HK-2 (cell line): Measurements from ENCODE around the gene PHF21B.

Experiments used
- DNase-seq: peaks from one replicate; pipeline ENCODE4 v3.0.0-alpha.2; 2018; ENCODE audit not compliant: unreplicated experiment

The PHF21B gene

GRCh38 chr22:44893731-44894080, 116.1 kb downstream of the PHF21B start:
- DNase-seq, result no peak

DNA sequence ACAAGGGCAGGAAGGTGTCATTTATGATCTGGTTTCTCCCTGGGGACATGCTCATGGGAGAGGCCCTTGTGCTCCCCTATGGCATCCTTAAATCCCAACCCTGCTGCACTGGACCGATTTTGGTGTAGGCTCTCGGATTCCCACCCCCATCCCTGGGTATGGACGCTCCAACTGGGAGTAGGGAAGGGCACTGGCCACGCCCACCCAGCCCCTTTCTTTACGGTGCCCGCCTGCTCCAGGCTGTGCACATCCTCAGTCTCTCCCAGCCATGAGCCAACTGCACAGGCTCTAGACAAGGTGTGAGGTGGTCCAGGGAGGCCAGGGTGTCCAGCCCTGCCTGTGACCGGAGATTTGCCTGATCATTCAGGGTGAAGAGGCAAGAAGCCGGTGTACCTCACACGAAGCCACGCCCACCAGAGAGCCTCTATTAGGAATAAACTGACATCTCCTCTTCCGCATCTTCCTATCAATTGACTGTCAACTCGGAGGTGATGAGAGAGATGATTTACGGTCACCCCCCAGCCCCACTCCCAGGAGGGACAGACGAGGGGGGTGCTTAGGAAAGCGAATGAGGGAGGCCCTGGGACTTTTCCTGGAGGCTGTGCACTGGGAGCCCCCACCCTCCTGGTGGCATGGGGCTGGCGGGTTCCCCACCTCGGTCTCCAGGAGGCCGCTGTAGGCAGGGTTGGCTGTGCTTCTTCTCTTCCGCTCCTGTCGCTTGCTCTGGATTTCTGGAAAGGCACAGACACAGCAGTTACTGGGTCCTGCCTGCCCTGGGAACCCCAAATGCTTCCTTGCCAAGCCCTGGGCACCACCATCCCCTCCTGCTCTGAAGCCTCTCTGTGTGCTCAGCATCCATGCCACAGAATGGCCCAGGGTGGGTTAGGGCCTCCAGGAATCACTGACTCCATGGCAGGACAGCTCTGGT, 116.7 kb downstream of the PHF21B start:
- DNase-seq, result no peak

DNA sequence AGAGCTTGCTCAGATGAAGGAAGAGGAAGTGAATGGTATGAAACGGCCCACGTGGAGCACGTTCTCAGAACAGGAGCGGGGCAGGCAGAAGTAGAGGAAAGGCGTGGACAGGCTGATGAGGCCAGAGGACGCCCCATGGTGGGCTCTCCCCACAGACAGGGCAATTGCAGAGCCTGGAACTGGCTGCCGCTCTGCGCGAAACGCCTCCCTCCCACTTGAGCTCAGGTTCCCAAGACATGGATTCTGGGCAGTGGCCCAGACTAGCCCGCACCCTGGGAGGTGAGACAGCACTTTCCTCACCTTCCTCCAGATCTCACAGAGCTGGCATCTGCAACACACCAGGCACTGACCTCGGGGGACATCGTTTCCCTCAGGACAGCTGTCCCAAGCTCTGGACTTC, 117.6 kb downstream of the PHF21B start:
- DNase-seq, result no peak

DNA sequence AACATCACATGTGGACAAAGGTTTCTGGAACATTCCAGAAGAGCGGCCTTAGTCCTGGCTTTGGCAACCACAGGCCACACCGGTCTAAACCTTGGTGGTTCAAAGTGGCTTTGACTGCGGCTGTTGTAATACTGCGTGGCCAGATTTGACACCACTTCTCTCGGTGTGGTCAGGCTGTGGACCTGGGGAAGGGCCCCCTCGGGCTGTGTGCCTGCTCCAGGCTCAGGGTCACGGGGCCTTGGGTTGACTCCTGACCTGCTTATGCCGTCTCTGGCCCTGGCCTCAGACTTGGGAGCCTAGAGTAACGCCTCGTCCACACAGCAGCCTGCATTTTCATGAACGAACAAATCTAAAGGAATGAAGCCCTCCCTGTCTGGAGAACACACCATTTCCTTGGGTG, 118.0 kb downstream of the PHF21B start:
- DNase-seq, result no peak

DNA sequence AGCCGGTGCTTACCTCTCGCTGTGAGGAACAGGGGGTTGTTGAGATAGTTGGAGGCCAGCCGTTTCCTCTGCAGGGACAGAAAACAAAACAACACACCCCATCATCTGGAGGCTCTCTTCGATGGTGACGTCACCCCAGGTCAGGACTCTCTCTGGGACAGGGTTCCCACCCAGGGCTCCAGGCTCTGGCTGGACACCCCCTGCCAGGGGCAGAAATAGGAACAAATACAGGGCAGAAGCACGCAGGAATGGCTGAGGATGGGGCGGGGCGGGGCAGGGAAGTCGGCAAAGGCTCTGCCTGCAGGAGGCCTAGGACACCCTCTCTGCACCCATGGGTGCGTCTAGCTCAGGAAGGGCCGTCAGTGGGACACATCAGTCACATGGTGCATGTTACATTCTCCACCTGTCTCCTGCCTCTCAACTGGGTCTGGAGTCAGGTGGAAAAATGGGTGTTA, 118.5 kb downstream of the PHF21B start:
- no peak for DNase-seq

DNA sequence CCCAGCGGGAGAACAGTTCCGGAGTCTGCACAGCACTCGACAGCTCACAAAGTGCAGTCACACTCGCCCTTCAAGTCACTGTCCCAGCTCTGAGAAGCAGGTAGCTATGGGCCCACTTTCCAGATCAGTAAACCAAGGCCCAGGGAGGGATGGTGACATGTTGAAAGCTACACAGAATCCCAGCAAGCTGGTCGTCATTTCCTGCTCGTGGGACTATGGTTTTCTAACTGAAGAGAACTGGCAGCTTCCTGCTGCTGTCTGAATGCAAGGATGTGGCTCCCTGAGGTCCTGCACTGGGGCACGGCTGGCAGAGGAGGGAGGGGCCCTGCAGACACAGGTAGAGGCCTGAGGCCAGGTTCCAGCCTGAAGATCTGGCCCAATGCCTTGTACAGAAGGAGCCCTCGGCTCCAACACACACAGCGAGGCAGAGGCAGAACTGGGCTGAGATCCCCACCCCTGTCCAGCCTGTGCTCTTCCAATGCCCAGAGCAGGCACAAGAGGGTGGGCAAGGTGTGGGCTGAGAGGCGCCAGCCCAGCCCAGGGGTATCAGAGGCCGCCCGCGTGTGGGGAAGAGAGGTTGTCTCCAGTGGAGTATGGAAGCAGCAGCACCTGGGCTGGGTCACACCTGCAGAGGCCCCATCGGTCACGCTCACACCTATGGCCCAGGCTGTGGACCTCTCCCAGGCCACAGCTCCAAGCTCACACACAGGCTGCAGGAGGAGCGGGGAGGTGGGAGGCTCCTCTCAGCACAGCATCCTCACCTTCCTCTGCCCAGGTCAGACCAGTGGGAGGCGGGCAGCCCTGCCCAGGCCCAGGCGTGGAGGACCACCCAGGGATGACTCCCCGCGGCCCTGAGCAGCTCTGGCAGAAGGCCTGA, 119.2 kb downstream of the PHF21B start:
- no peak for DNase-seq

DNA sequence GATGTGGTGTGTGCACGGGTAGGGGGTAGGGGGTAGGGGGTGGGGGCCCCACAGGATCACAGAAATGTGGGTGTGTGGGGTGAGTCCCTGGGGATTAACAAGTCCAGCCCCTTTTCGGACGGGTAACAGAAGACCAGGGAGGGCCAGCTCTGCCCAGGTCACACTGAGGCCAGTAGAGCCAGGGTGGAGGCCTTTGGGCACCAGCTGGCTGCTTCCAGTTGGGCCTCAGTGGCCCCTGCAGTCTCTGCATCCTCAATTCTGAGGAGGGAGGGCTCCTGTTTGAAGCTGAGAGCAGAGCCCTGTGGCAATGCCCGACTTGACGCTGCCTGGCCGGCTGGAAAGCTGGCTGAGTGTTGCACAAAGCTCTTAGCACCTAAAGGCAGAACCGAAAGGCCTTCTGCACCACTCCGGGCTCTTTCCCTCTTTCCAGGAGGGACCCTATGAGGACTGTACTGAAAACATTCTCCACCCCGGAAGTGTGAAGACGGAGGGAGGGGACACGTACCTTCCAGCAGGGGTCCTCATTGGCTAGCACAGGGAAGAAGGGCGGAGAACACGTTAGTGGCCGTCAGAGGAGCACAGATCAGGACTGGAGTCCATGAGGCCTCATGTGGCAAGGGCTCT, 120.4 kb downstream of the PHF21B start:
- no peak for DNase-seq

DNA sequence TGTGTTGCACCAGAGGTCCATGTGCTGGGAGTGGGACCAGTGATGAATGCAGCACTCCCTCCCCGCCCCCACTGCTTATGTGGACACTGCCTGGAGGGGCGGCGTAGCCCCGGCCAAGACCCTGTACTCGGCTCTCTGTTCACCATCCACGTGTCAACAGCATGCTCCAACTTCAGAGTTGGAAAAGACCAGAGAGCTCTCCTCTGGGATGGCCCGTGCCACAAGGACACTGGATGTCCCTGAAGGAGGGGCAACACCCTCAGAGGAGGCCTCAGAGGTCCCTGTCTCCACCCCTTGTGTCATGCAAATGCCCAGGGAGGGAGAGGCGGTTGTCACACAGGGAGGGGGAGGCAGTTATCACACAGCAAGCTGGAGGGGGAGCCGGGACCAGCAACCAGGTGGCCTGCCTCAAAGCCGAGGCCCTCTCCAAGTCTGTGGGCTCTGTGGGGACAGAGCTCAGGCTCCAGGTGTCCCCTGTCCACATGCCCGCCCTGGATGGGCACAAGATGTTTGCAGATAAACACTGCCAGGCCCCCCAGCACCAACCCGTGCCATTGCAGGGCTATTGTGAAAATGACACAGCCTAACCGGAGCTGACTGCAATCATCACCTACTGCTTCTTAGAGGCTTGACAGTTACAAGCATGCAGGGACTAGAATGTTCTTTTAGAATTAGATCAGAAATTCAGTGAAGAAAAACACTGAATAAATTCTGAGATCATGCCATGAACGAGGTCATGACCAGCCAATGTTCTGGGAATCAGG, 121.1 kb downstream of the PHF21B start:
- DNase-seq, result no peak

- DNase-seq, result no peak
Observed at GRCh38 chr22:44887941-44888366, 121.9 kb downstream of the PHF21B start.

DNA sequence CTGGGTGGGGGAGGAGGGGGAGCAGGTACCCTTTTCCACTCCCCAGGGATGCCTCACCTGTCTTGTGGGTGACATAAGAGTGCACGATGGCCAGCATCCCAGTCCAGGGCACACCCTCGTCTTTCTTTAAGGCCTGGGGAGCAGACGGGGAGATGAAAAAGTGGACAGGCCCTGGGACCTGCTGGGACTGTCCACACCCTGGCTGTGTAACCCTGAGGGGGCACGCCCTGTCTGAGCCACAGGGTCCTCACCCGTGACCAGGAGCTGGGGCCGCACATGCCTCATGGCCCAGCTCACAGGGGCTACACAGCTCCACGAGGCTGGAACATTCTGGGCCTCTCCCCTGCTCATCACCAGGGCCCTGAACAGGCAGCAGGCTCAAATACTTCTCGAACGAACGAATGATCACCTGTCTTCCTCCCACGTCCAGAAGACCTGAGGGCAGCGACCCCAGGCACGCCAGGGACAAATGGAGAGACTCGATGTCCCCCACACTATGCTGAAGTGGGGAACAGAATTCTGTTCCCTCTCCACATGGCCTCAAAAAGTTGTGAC, 123.9 kb downstream of the PHF21B start:
- no peak for DNase-seq

GRCh38 chr22:44884968-44885805, 124.6 kb downstream of the PHF21B start:
- peak; percentile 24 for DNase-seq

DNA sequence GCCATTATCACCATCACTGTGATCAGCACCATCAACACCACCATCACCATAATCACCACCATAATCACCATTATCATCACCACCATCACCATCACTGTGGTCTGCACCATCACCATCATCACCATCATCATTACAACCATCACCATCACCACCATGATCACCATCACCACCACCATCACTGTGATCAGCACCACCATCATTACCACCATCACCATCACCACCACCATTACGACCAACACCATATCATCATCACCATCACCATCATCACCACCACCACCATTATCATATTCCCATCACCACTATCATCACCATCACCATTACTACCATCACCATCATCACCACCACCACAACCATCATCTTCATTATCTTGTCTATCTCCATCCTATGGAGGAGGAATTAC, 125.2 kb downstream of the PHF21B start:
- DNase-seq, result no peak

GRCh38 chr22:44883011-44883421, 126.8 kb downstream of the PHF21B start:
- DNase-seq, result no peak

GRCh38 chr22:44882226-44882905, 127.4 kb downstream of the PHF21B start:
- DNase-seq, result no peak

GRCh38 chr22:44881624-44882023, 128.2 kb downstream of the PHF21B start:
- no peak for DNase-seq

GRCh38 chr22:44880610-44881290, 129.1 kb downstream of the PHF21B start:
- DNase-seq, result no peak

DNA sequence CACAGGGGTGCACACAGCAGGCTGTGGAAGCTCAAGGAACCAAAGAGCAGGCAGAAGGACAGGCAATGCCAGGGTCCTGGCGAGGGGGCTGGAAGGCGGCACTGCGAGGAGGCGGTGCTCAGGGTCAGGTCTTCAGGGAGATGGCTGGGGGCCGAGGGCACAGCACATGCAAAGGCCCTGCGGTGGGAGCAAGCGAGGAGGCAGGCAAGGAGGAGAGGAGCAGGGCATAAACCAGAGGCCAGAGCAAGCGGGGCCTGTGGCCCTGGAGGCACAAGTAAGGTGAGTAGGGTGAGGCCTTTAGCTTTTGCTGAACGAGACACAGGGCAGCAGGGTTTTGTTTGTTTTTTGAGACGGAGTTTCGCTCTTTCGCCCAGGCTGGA, 130.5 kb downstream of the PHF21B start:
- DNase-seq, result no peak

GRCh38 chr22:44878483-44879300, 131.1 kb downstream of the PHF21B start:
- DNase-seq, result no peak
